Tongue (tissue), 2 donors: Measurements from ENCODE around the gene TRIAP1. TPM values are rescaled to one million over a fixed set of nuclear protein-coding genes. Genes with fewer than 3 reads are reported as not detected.
"Not testable (repeated sequence)": the region's sequence is repeated elsewhere in the genome, so short reads cannot be mapped to it uniquely, and the experiment has no call there.

Source experiments
- DNase-seq: peaks from one replicate; pipeline ENCODE4 v3.0.0-alpha.2; 2015
- total RNA-seq: library from RNA; depleted of rRNA; stranded (reverse); fragments of >200 nt; gene quantifications from one replicate; pipeline ENCODE4 v1.2.3, GENCODE V29; 2014

TRIAP1 gene
- total RNA-seq, 1 donor from 2014 or later: 12.0 TPM

DNA sequence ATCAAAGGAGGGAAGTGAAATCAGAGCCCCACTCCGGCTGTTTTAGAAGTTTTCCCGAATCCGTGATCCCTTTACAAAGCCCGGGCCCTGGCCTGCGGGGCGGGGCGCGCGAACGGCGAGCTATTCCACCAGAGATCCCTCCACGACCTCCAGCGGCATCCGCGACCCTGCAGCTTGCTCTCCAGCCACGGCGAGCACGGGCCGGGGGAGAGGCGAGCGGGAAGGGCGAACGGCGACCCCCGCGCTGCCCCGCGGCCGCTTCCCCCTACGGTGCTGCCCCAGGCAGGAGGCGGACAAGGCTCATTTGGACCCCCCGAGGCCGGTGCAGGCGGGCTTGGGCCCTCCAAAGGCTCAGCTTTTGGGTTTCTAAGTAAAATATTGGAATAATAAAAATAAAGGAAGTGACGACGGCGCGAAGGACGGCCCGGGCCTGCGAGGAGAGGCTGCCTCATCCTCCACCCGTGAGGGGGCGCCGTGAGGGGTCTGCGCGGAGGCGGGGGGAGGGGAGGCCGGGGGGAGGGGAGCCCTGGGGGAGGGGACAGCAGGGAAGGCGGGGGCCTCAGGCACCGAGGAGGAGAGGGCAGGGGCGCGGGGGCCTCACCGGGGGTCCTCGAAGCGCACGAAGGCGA lies 22.8 kb upstream of the TRIAP1 start:
- DNase-seq: peak; percentile 74

DNA sequence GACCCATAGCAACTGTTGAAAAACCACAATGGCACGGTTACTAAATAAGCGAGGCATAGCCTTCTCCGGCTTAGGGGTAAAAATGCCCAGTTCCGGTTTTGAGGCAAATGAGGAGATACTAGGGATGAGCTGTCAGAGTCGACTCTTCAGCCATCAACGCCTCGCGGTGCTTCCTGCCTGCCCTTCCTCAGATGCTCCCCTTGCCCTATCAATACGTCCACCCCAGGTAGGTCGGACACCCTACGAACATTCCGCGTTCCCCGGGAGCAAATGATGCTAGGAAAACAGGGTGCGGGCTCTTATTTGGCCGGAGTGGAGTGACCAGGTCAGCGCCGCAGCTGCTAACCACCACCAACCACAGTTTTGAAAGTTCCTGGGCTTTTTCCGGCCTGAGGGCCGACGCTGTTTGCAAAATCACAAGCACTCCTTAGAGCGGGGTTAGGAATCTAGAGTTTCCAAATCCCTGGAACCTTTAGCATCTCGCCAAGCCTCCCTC lies 22.2 kb upstream of the TRIAP1 start:
- peak; percentile 45 for DNase-seq

DNA sequence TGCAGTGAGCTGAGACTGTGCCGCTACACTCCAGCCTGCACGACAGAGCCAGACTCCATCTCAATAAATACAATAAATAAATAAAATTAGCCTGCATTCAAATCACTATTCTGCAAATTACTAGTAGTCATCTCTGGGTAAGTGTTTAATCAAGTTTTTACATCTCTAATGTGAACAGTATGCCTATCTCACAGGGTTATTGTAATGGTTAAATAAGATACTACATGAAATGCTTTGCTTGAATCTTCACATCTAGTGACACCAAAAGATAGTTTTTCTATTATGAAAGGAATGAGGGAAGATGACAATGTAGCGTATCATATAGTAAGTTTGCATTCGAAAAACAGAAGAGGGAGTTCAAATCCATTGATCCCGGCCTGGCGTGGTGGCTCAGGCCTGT lies 21.3 kb upstream of the TRIAP1 start:
- DNase-seq: no peak

DNA sequence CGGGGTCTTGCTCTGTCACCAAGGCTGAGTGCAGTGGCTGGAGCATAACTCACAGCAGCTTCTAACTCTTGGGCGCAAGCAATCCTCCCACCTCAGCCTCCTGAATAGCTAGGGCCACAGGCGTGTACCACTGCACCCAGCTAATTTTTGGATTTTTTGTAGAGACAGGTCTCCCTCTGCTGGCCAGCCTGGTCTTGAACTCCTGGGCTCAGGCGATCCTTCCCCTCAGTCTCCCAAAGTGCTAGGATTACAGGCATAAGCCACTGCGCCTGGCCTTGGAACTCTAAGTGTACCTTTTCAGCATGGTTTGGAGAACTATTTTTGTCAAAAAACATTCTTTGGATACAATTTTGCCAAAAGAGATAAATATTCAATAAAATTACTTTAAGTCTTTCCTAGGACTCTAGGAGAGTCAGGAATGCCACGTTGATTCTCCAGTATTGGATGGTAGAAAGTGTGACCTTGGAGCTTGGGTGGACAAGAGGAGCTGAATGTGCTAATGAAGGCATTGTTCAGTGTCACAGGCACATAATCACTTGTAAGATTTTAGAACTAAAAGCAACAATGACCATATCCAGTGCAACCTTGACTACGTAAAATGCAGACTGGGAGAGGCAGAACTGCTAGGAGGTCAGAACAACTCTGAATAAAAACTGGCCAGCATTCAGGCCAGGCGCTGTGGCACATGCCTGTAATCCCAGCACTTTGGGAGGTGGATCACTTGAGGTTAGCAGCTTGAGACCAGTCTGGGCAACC lies 20.6 kb upstream of the TRIAP1 start:
- DNase-seq: peak; percentile 53

GRCh38 chr12:120465756-120466155 lies 19.6 kb upstream of the TRIAP1 start:
- no peak for DNase-seq

- no peak for DNase-seq
Measured at GRCh38 chr12:120463712-120464111, 17.5 kb upstream of the TRIAP1 start.

GRCh38 chr12:120462099-120462640 lies 16.0 kb upstream of the TRIAP1 start:
- no peak for DNase-seq

DNA sequence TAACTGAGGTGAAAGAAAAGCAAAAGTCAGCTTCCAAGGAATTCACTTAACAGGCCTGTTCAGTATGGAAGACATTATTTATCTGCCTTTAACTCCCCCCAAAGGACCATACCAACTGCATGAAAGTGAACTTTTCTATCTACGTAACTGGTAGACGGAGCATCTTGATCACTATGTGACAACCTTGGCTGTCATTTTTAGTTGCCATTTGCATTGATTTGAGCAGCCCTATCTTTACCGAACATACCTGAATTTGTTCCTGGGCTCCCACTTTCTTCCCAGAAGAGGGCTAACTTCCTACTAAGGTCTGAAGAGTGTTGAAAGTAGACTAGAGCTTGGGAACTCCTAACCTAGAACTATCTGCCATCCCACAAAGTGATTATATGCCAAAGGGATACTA lies 14.0 kb upstream of the TRIAP1 start:
- DNase-seq: no peak

GRCh38 chr12:120457133-120457532 lies 10.9 kb upstream of the TRIAP1 start:
- DNase-seq: no peak

DNA sequence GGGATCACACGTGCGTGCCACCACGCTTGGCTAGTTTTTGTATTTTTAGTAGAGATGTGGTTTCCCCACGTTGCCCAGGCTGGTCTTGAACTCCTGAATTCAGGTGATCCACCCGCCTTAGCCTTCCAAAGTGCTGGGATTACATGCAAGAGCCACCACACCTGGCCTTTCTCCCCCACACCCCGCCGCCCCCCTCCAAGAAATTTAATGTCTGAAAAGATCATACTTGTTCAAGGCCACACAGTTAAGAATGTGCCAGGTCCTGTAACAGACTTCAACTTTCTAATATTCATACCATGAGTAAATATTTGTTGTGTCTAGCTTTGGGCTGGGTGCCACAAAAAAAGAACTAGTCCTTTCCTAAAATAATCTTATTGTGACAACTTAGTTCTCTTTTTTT lies 9.1 kb upstream of the TRIAP1 start:
- DNase-seq: no peak

DNA sequence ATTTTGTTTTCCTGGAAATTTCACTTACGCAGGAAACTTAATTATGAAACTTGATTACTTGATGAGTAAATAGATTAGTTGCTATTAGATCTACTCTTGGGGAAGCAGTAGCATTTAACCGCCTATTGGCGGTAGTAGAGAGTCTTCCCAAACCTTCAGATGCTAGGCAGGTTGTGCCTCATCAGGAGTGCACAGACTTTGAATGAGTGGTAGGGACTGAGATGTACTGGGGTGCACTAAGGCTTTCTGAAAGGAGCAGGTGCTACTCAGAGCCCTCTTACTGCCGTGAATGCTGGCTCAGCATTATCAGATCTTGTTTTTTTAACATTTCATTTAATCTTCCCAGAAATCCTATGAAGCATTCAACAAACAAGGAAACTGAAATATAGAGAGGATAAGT lies 7.8 kb upstream of the TRIAP1 start:
- DNase-seq: no peak

DNA sequence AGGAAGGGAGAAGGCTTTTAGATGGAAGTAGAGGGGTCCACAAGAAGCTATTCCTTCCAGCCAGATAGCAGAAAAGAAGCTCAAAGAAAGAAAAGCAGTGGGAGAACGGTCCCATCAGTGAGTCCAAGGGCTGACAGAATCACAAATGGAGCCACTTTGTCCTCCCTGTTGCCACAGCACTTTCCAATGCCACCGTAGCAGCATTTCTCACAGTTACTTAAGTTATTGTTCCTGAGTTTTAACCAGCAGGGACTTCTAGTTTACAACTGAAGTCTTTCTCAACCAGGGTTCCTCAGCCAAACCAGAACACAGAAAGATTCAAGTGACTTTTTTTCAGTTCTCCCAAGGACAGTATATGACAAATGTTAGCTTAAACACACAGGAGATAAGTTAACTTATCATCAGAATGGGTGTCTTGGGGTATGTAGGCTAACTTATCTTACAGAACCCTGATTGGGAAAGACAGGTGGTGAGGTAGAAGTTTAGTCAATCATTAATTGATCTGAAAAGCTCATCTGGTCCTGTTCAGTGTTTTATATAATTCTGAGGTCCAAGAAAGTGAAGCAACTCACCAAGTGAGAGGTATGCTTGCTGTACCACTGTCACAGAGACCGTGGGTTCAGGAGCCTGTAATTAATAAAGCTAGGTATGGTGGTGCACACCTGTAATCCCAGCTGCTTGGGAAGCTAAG lies 7.0 kb upstream of the TRIAP1 start:
- DNase-seq: no peak

GRCh38 chr12:120452524-120452923 lies 6.3 kb upstream of the TRIAP1 start:
- not testable (repeated sequence) for DNase-seq

DNA sequence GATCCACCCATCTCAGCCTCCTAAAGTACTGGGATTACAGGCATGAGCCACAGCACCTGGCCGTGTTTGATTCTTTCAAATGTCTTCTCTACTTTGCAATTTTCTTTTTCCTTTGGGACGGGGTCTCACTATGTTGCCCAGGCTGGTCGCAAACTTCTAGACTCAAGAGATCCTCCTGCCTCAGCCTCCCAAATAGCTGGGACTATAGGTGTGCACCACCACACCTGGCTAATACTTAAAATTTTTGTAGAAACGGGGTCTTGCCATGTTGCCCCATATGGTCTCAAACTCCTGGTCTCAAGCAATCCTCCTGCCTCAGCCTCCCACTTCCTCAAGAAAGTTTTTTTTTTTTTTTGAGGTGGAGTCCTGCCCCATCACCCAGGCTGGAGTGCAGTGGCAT lies 1.8 kb upstream of the TRIAP1 start:
- no peak for DNase-seq

GRCh38 chr12:120446844-120447178 lies 627 bp upstream of the TRIAP1 start:
- DNase-seq: not testable (repeated sequence)

- no peak for DNase-seq
Measured at GRCh38 chr12:120444676-120445075, 1.5 kb downstream of the TRIAP1 start.

DNA sequence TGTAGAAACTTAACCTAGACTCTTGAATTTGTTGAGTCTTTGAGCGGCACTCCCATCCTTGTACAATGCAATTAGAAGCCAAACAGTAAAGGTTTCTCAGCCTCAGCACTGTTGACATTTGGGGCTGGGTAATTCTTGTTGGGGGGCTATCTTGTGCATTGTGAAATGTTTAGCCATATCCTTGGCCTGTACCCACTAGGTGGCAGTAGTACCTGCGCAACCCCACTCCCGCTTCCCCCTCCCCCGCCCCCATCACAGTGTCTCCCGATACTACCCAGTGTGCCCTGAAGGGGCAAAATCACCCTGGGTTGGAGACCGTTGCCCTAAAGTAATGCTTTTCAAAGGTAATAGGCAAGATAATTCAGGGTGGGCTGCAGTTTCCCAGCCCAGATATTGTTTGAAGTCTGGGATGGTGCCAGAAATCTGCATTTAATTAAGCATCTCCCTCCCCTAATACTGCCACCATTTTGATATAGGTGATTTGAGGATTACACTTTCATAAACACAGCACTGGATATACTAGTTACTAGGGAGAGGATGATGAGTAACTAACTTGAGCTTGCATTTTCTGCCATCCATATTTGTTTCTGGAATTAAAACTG lies 6.4 kb downstream of the TRIAP1 start:
- peak; percentile 71 for DNase-seq

DNA sequence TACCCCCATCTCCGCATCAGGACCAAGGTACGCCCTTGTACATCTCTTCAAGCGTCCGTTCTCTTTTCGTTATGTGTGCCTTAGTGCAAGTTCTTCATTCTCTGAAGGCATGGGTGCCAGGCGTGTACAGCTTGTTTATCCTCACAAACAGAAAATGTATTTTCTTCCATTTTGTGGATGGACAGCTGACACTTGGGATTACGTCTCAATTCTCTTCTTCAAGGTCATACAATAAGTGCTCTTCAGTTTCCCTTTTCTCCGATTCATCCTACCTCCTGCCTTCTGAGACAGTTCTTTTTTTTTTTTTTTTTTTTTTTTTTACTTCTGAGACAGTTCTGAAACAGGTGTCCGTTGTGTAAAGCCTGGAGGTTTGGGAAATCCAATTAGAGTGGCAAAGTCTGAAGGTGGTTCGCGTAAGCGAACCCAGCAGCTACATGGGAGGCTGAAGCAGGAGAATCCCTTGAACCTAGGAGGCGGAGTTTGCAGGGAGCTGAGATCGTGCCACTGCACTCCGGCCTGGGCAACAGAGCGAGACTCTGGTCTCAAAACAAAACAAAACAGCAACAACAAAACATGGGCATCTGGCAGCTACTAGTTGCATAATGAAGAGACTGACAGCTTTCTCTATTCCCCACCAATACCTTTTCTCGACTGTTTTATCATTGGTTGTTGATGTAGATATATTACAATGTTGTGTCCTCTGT lies 7.5 kb downstream of the TRIAP1 start:
- DNase-seq: no peak

- peak; percentile 99 for DNase-seq
Measured at GRCh38 chr12:120437735-120438494, 8.3 kb downstream of the TRIAP1 start, which contains the start of gene COX6A1. Gene COX6A1, plus strand, starts transcription at chr12:120438113. Its CDS starts 14 bp downstream, at chr12:120438127.

DNA sequence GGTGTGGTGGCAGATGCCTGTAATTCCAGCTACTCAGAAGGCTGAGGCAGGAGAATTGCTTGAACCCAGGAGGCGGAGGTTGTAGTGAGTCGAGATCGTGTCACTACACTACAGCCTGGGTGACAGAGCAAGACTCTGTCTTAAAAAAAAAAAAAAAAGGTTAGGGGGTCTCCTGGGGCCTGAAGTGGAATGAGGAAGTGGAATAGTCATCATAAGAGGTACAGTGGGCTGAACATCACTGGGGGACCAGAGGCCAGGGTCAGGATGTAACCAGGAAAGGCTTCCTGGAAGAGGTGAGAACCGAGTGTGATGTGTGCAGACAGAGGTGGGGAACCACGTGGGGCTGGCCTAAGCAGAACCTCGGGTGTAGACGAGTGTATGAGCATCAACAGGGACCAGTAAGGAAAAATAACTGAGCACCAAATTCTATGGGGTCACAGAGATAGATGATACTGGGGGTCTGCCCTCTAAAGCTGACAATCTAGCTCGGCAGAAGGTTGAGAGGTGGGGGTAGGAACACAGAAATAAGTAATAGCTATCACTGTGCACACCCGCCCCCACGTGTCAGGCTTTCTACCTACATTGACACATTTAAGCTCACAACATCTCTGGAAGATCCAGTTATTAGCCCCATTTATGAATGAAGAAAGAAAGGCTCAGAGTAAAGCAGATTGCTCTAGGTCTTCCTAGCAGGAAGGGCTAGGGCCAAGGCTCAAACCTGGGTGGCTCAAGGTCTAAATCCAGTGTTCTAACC lies 13.2 kb downstream of the TRIAP1 start:
- no peak for DNase-seq
